Right lobe of liver (tissue), 6 donors: ENCODE results near the gene SLC24A1. TPM values are rescaled to one million over a fixed set of nuclear protein-coding genes. Genes with fewer than 3 reads are reported as not detected.

Experiments used
- ATAC-seq, 4 donors: fragments of 200-7000 bp; cut with Tn5 transposase; one replicate each; pipeline ENCODE4 v1.9.1; 2020; ENCODE audit warnings: mild to moderate bottlenecking in 4 of 4, moderate library complexity in 4 of 4
- DNase-seq, 3 donors: peaks; one replicate each; pipeline ENCODE4 v3.0.0-alpha.2; 2020
- H3K27ac ChIP-seq, 3 donors: fragments of 200-600 bp; one replicate each; pipeline ENCODE4 v1.8.0; 2022
- H3K27me3 ChIP-seq, 2 donors: fragments of 200-600 bp; one replicate each; pipeline ENCODE4 v1.8.0; 2022
- H3K36me3 ChIP-seq, 4 donors: fragments of 200-600 bp; sonication (generic) in 1 of 4; one replicate each; pipeline versions ENCODE4 v1.5.1 to v1.8.0; 2017 to 2022; ENCODE audit warnings: control low read depth in 1 of 4
- H3K4me1 ChIP-seq, 4 donors: fragments of 200-600 bp; sonication (generic) in 1 of 4; one replicate each; pipeline versions ENCODE4 v1.5.1 to v1.8.0; 2017 to 2022; ENCODE audit warnings: control low read depth in 1 of 4
- H3K4me3 ChIP-seq, 3 donors: fragments of 200-600 bp; one replicate each; pipeline ENCODE4 v1.8.0; 2022
- H3K9me3 ChIP-seq, 4 donors: fragments of 200-600 bp; sonication (generic) in 1 of 4; one replicate each; pipeline versions ENCODE4 v1.5.1 to v1.8.0; 2017 to 2022; ENCODE audit warnings: control low read depth in 1 of 4
- CTCF ChIP-seq, 4 donors: fragments of 200-600 bp in 3 of 4; fragments of 450-650 bp in 1 of 4; IDR thresholded peaks; one replicate each; pipeline versions ENCODE4 v1.5.1 to v1.8.0; 2016 to 2022; ENCODE audit warnings: antibody characterized with exemption in 4 of 4, mild to moderate bottlenecking in 2 of 4
- POLR2A ChIP-seq: fragments of 450-650 bp; IDR thresholded peaks from one replicate; pipeline ENCODE4 v1.6.1; 2017; ENCODE audit warnings: antibody characterized with exemption, mild to moderate bottlenecking
- WGBS: methylation state at CpG from one replicate; pipeline ENCODE4 v1.1.6; 2018; ENCODE audit warnings: low coverage, low lambda C conversion rate; ENCODE audit not compliant: insufficient coverage; ENCODE audit errors: missing lambda C conversion rate; 5-methylcytosine and 5-hydroxymethylcytosine counted together
- intact Hi-C, 2 donors: fragments of 100-400 bp; cut with DNase I; formaldehyde crosslinking; loops; one replicate each; pipeline versions ENCODE4 v1.11.2 to v1.14.1; 2022
- long read RNA-seq: library from polyadenylated mRNA; unstranded; transcript quantifications from one replicate; pipeline ENCODE4 v2.0.0, GENCODE V29; 2019
- total RNA-seq, 6 experiments: library from RNA; depleted of rRNA in 2 of 6; stranded (reverse); fragments of >200 nt in 2 of 6; fragmentation: NEBNext Ultra II Directional in 3 of 6; extraction: Animal tissue kit (Norgen Biotek cat#: 25700) in 3 of 6; gene quantifications; one replicate each; pipeline versions ENCODE4 v1.1.0 to v1.2.4, GENCODE V29; 2016 to 2023
- donor health status: DM: no; HTN: yes; CAD: no.
- donor health status: DM: no; HTN: no; CAD: no.
- donor health status: DM: no; HTN: no; CAD: no.
- donor health status: DM: no; HTN: yes; CAD: no.
- donor health status: DM: no; HTN: yes; CAD: no.

The SLC24A1 gene
- 1 to 10 TPM; 1.7 to 5.0 (median 4.8) TPM for total RNA-seq
- long read RNA-seq = 0 reads

GRCh38 chr15:65621638-65622037, at the start of gene SLC24A1:
Gene SLC24A1 (plus strand): TSS chr15:65621938. CDS start chr15:65624081, 2,143 bp downstream.
- no peaks in the 10 kb centered on the region for H3K9me3 ChIP-seq
- DNase-seq (no peak), ATAC-seq (no peak)
- H3K27ac ChIP-seq = no peak within 1 kb of the TSS
- TF ChIP-seq POLR2A (no peak), CTCF (IDR thresholded peaks at IDR 0.05) (no peak)
- peaks cover 0 to 3% (median 0%) of the 10 kb centered on the region in 4 donors for H3K4me1 ChIP-seq
- 73% methylated on average over 3 of the region's 6 CpGs for WGBS
- no peaks in the 10 kb centered on the region for H3K27me3 ChIP-seq
- no peaks in the 10 kb centered on the region for H3K36me3 ChIP-seq
- intact Hi-C loops = no loop called here
- H3K4me3 ChIP-seq = no peak within 1 kb of the TSS

GRCh38 chr15:65571971-65572370, 49.8 kb upstream of the SLC24A1 start:
- Histone ChIP-seq H3K36me3 (peaks cover 0 to 23% (median 10%) of the 10 kb centered on the region in 4 donors), H3K9me3 (no peaks in the 10 kb centered on the region), H3K4me3 (no peak overlapping the region), H3K27me3 (no peaks in the 10 kb centered on the region), H3K27ac (no peak overlapping the region), H3K4me1 (no peaks in the 10 kb centered on the region)
- no peak for DNase-seq
- intact Hi-C loops = no loop called here
- 83% methylated on average over 2 of the region's 2 CpGs for WGBS
- TF ChIP-seq CTCF (IDR thresholded peaks at IDR 0.05) (no peak), POLR2A (no peak)
- no peak for ATAC-seq

GRCh38 chr15:65576664-65577063, 45.1 kb upstream of the SLC24A1 start:
- H3K27ac ChIP-seq = no peak overlapping the region
- no peaks in the 10 kb centered on the region for H3K9me3 ChIP-seq
- no peaks in the 10 kb centered on the region for H3K4me1 ChIP-seq
- no peak overlapping the region for H3K4me3 ChIP-seq
- ATAC-seq = no peak
- DNase-seq = no peak
- no peaks in the 10 kb centered on the region for H3K27me3 ChIP-seq
- WGBS = 92% methylated on average over 1 of the region's 1 CpG
- intact Hi-C loops = no loop called here
- TF ChIP-seq POLR2A (no peak), CTCF (IDR thresholded peaks at IDR 0.05) (no peak)
- H3K36me3 ChIP-seq = peaks cover 0 to 27% (median 7%) of the 10 kb centered on the region in 4 donors

- Histone ChIP-seq H3K27me3 (no peaks in the 10 kb centered on the region), H3K27ac (no peak overlapping the region), H3K4me3 (no peak overlapping the region), H3K9me3 (no peaks in the 10 kb centered on the region), H3K36me3 (peaks cover 0 to 27% (median 5%) of the 10 kb centered on the region in 4 donors), H3K4me1 (no peaks in the 10 kb centered on the region)
- no peak for TF ChIP-seq POLR2A
- no peak for TF ChIP-seq CTCF (IDR thresholded peaks at IDR 0.05)
- 86% methylated on average over 5 of the region's 6 CpGs for WGBS
- ATAC-seq = no peak
- intact Hi-C loops = no loop called here
- DNase-seq = no peak
Measured at GRCh38 chr15:65577129-65577996, 44.4 kb upstream of the SLC24A1 start.
